HEK293 (cell line): ENCODE data around the gene MBNL2.

Experiments
- CTCF ChIP-seq: fragments of 450-650 bp; formaldehyde crosslinking; IDR thresholded peaks from 2 replicates; pipeline ENCODE4 v1.5.1; 2016; ENCODE audit warnings: missing biosample characterization, missing genetic modification characterization
- SETDB1 ChIP-seq: IDR thresholded peaks from one replicate; pipeline ENCODE4 v1.6.1; 2017; ENCODE audit warnings: mild to moderate bottlenecking, low read length, moderate library complexity, mixed read lengths; ENCODE audit not compliant: insufficient read length
- ZEB2 ChIP-seq: fragments of 450-650 bp; formaldehyde crosslinking; IDR thresholded peaks from 2 replicates; pipeline ENCODE4 v1.5.1; 2016; ENCODE audit warnings: missing biosample characterization, missing genetic modification characterization
- ZNF76 ChIP-seq: fragments of 450-650 bp; formaldehyde crosslinking; IDR thresholded peaks from 2 replicates; pipeline ENCODE4; 2016; ENCODE audit warnings: low read depth, missing biosample characterization, missing genetic modification characterization, borderline replicate concordance

GRCh38 chr13:97435323-97435722 is 213.2 kb downstream of the MBNL2 start:
- TF ChIP-seq CTCF (tag by site-specific recombination) (no peak), ZNF76 (tag by site-specific recombination) (no peak), SETDB1 (no peak), ZEB2 (tag by site-specific recombination) (no peak)
